IMR-90 (cell line): ENCODE results near the gene ZNRF3. TPM values are rescaled to one million over a fixed set of nuclear protein-coding genes. Genes with fewer than 3 reads are reported as not detected.
"Not testable (repeated sequence)": the region's sequence is repeated elsewhere in the genome, so short reads cannot be mapped to it uniquely, and the experiment has no call there.

Experiments
- ATAC-seq: fragments of 200-7000 bp; cut with Tn5 transposase; 2 replicates; pipeline ENCODE4 v1.9.1; 2020; ENCODE audit warnings: low read depth, mild to moderate bottlenecking, moderate library complexity
- BruUV-seq: library from RNA; stranded (reverse); fragments of 400-500 nt; replicated peaks from 2 replicates; lab custom pipeline; 2021; lab: Mats Ljungman, UMichigan
- CTCF ChIA-PET: fragments of 300-600 bp; formaldehyde crosslinking; extraction: SDS; loops from one replicate; lab custom pipeline; 2021; ENCODE audit warnings: antibody characterized with exemption; lab: Yijun Ruan, JAX
- POLR2A ChIA-PET: fragments of 300-600 bp; sonication (Branson Sonifier 250); formaldehyde crosslinking; loops from one replicate; lab custom pipeline; 2022; ENCODE audit warnings: antibody characterized with exemption; ENCODE audit not compliant: unreplicated experiment; lab: Charles Lee
- DNase-seq: peaks from one replicate; pipeline ENCODE4 v3.0.0; 2013
- H2AFZ ChIP-seq: replicated peaks from 2 replicates; pipeline ENCODE3; 2013; ENCODE audit warnings: low read length, mild to moderate bottlenecking; ENCODE audit not compliant: poor library complexity
- H2AK5ac ChIP-seq: 2 replicates; pipeline ENCODE4 v1.6.1; 2013; ENCODE audit warnings: low read depth, low read length, inconsistent platforms
- H2AK9ac ChIP-seq: replicated peaks from 2 replicates; pipeline ENCODE3; 2013; ENCODE audit warnings: mild to moderate bottlenecking, low read depth, low read length, moderate library complexity; ENCODE audit not compliant: poor library complexity
- H2BK120ac ChIP-seq: 2 replicates; pipeline ENCODE4 v1.6.1; 2013; ENCODE audit warnings: low read depth, low read length, inconsistent platforms
- H2BK15ac ChIP-seq: 3 replicates; pipeline ENCODE4 v1.6.1; 2013; ENCODE audit warnings: low read depth, low read length, inconsistent platforms
- H2BK20ac ChIP-seq: 2 replicates; pipeline ENCODE4 v1.6.1; 2013; ENCODE audit warnings: low read depth, mild to moderate bottlenecking, inconsistent platforms, low read length, moderate library complexity
- H2BK5ac ChIP-seq: 2 replicates; pipeline ENCODE4 v1.6.1; 2013; ENCODE audit warnings: mild to moderate bottlenecking, low read depth, low read length, inconsistent platforms; ENCODE audit not compliant: poor library complexity, severe bottlenecking
- H3K14ac ChIP-seq: replicated peaks from 2 replicates; pipeline ENCODE4 v1.6.1; 2013; ENCODE audit warnings: low read depth, low read length, inconsistent platforms
- H3K18ac ChIP-seq: 2 replicates; pipeline ENCODE4 v1.6.1; 2013; ENCODE audit warnings: low read depth, low read length, control low read depth
- H3K23ac ChIP-seq: 2 replicates; pipeline ENCODE4 v1.6.1; 2013; ENCODE audit warnings: low read depth, low read length, inconsistent platforms
- H3K27ac ChIP-seq: 2 replicates; pipeline ENCODE4 v1.5.1; 2013; ENCODE audit warnings: mild to moderate bottlenecking, control low read depth, low read length; ENCODE audit not compliant: insufficient read depth
- H3K27me3 ChIP-seq: 2 replicates; pipeline ENCODE4 v1.6.1; 2013; ENCODE audit warnings: low read length; ENCODE audit not compliant: control insufficient read depth, insufficient read depth
- H3K36me3 ChIP-seq: 2 replicates; pipeline ENCODE4 v1.6.1; 2013; ENCODE audit warnings: low read length, mixed read lengths; ENCODE audit not compliant: control insufficient read depth, insufficient read depth
- H3K4ac ChIP-seq: 2 replicates; pipeline ENCODE4 v1.6.1; 2013; ENCODE audit warnings: low read depth, low read length, inconsistent platforms
- H3K4me1 ChIP-seq: 2 replicates; pipeline ENCODE4 v1.6.1; 2013; ENCODE audit warnings: low read length, mixed read lengths; ENCODE audit not compliant: control insufficient read depth, insufficient read depth
- H3K4me2 ChIP-seq: 2 replicates; pipeline ENCODE4 v1.6.1; 2013; ENCODE audit warnings: low read depth, mild to moderate bottlenecking, control low read depth, low read length, moderate library complexity
- H3K4me3 ChIP-seq: 2 replicates; pipeline ENCODE4 v1.5.1; 2013; ENCODE audit warnings: low read depth, mild to moderate bottlenecking, control low read depth, low read length, moderate library complexity; ENCODE audit not compliant: insufficient read depth
- H3K56ac ChIP-seq: 2 replicates; pipeline ENCODE4 v1.6.1; 2013; ENCODE audit warnings: low read length, inconsistent platforms; ENCODE audit not compliant: insufficient read depth; ENCODE audit errors: extremely low read depth
- H3K79me1 ChIP-seq, 2 experiments: 2 replicates each; pipeline ENCODE4 v1.6.1; 2013; ENCODE audit warnings: low read length in 2 of 2, inconsistent platforms in 1 of 2, low read depth in 1 of 2
- H3K9ac ChIP-seq: 2 replicates; pipeline ENCODE4 v1.6.1; 2013; ENCODE audit warnings: low read depth, low read length, control low read depth
- H3K9me1 ChIP-seq: 2 replicates; pipeline ENCODE4 v1.6.1; 2013; ENCODE audit warnings: low read length, inconsistent platforms; ENCODE audit not compliant: insufficient read depth
- H3K9me3 ChIP-seq: 2 replicates; pipeline ENCODE4 v1.6.1; 2013; ENCODE audit warnings: low read length; ENCODE audit not compliant: control insufficient read depth, insufficient read depth
- H4K20me1 ChIP-seq: 2 replicates; pipeline ENCODE4 v1.6.1; 2013; ENCODE audit warnings: low read length, inconsistent platforms; ENCODE audit not compliant: insufficient read depth
- H4K5ac ChIP-seq: 2 replicates; pipeline ENCODE4 v1.6.1; 2013; ENCODE audit warnings: mild to moderate bottlenecking, low read depth, low read length, control low read depth
- H4K8ac ChIP-seq, 2 experiments: 2 replicates each; pipeline ENCODE4 v1.6.1; 2013; ENCODE audit warnings: low read depth in 2 of 2, low read length in 2 of 2, control low read depth in 1 of 2, inconsistent platforms in 1 of 2
- H4K91ac ChIP-seq: 2 replicates; pipeline ENCODE4 v1.6.1; 2013; ENCODE audit warnings: low read depth, low read length, inconsistent platforms; ENCODE audit not compliant: insufficient read depth
- WGBS, 2 experiments: methylation state at CpG; one replicate each; pipeline versions ENCODE4 v1.1.5 to v1.1.7; 2013; ENCODE audit warnings: missing lambda C conversion rate in 2 of 2; ENCODE audit not compliant: insufficient read length in 1 of 2; ENCODE audit errors: extremely low coverage in 2 of 2; 5-methylcytosine and 5-hydroxymethylcytosine counted together
- dilution Hi-C: fragments of 300-500 bp; cut with HindIII; formaldehyde crosslinking; loops from one replicate; pipeline ENCODE4 v1.14.3; 2018; ENCODE audit warnings: low sequenced_read_pairs; ENCODE audit not compliant: unreplicated experiment
- in situ Hi-C: fragments of 300-500 bp; cut with MboI; formaldehyde crosslinking; loops from 3 replicates; pipeline ENCODE4 v1.14.3; 2019; ENCODE audit warnings: low sequenced_read_pairs, inconsistent platforms, mixed read lengths
- intact Hi-C: fragments of 100-400 bp; cut with micrococcal nuclease; formaldehyde crosslinking; loops from 2 replicates; pipeline ENCODE4 v1.10.0; 2022
- polyA plus RNA-seq, 3 experiments: library from polyadenylated mRNA; depleted of rRNA; stranded (reverse); fragments of >200 nt; gene quantifications; 2 replicates each; pipeline ENCODE4 v1.2.3, GENCODE V29; 2012; ENCODE audit warnings: low replicate concordance in 1 of 3
- total RNA-seq: library from RNA; depleted of rRNA; stranded (reverse); fragments of >200 nt; gene quantifications from 2 replicates; pipeline ENCODE4 v1.2.3, GENCODE V29; 2012

Gene ZNRF3
- total and polyA plus RNA-seq, 2 of the 4 experiments (the other 2 are of a cell fraction) = 1.4 to 2.4 TPM

DNA sequence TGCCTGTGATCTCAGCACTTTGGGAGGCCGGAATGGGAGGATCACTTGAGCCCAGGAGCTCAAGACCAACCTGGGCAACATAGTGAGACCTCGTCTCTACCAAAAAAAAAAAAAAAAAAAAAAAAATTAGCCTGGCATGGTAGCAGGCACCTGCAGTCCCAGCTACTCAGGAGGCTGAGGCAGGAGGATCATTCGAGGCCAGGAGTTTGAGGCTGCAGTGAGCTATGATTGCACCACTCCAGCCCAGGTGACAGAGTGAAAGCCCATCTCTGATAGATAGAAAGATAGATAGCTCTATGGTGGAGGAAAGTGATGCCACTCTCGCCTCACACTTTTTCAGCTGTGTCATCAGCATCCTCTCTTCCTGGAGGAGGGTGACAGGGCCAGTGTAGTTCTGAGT is 156.3 kb downstream of the ZNRF3 start:
- H2BK5ac ChIP-seq, H3K27me3 ChIP-seq, H2AK5ac ChIP-seq, H3K18ac ChIP-seq, H3K36me3 ChIP-seq, H2BK15ac ChIP-seq, H4K91ac ChIP-seq, POLR2A ChIA-PET, H3K4me2 ChIP-seq, H2AFZ ChIP-seq, H4K5ac ChIP-seq, H4K8ac ChIP-seq, DNase-seq, H3K9me3 ChIP-seq, H2BK120ac ChIP-seq, H3K56ac ChIP-seq, BruUV-seq, H3K14ac ChIP-seq, ATAC-seq, H3K4ac ChIP-seq, H3K4me3 ChIP-seq, H3K4me1 ChIP-seq, dilution Hi-C loops, H3K9ac ChIP-seq, H2BK20ac ChIP-seq, H2AK9ac ChIP-seq, H3K23ac ChIP-seq, H3K79me1 ChIP-seq, H3K27ac ChIP-seq: not testable (repeated sequence)
- in situ Hi-C loops = loop anchor here (5.0 to 10.0 kb wide), 3 partner anchors 182 to 435 kb away; no protein-coding TSS in a partner anchor
- no CpG with 5 or more reads among the region's 4 CpGs for WGBS, 2 experiments
- Histone ChIP-seq H4K20me1 (peaks cover 13% of the 10 kb centered on the region), H3K9me1 (peaks cover 12% of the 10 kb centered on the region; the same call in 1 of the 2 replicates)
- intact Hi-C loops = loop anchor here (1.0 kb wide), 6 partner anchors 115 to 439 kb away; partner anchors contain the start of gene ZNRF3
- CTCF ChIA-PET = interaction anchor here (1.1 to 2.0 kb wide), 3 partner anchors 83 to 183 kb away, joined by 3 to 21 read pairs (median 4); partner anchors contain the start of gene ZNRF3
